GM10847 (cell line): ENCODE results near the gene LIPF.

Experiments
- POLR2A ChIP-seq: IDR thresholded peaks from 2 replicates; pipeline ENCODE4 v1.6.1; 2011; ENCODE audit not compliant: insufficient read length; ENCODE audit errors: extremely low read depth

LIPF gene

GRCh38 chr10:88725798-88726197 lies 61.6 kb downstream of the LIPF start:
- no peak for TF ChIP-seq POLR2A

- no peak for TF ChIP-seq POLR2A
Measured at GRCh38 chr10:88728107-88728763, 64.0 kb downstream of the LIPF start.
